ENCODE measurements around the gene LARP1.

GRCh38 chr5:154782812-154783592 lies 27.8 kb downstream of the LARP1 start:
- TF ChIP-seq, protein P1, sequence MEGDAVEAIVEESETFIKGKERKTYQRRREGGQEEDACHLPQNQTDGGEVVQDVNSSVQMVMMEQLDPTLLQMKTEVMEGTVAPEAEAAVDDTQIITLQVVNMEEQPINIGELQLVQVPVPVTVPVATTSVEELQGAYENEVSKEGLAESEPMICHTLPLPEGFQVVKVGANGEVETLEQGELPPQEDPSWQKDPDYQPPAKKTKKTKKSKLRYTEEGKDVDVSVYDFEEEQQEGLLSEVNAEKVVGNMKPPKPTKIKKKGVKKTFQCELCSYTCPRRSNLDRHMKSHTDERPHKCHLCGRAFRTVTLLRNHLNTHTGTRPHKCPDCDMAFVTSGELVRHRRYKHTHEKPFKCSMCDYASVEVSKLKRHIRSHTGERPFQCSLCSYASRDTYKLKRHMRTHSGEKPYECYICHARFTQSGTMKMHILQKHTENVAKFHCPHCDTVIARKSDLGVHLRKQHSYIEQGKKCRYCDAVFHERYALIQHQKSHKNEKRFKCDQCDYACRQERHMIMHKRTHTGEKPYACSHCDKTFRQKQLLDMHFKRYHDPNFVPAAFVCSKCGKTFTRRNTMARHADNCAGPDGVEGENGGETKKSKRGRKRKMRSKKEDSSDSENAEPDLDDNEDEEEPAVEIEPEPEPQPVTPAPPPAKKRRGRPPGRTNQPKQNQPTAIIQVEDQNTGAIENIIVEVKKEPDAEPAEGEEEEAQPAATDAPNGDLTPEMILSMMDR (IDR thresholded peaks at IDR 0.05): no peak
- TF ChIP-seq POLR2A (IDR thresholded peaks at IDR 0.05): no peak

Measured in right lobe of liver (tissue), 4 donors.